GM12891 (cell line): Measurements from ENCODE around the gene SLC29A4.

ENCODE experiments used
- POLR2AphosphoS5 ChIP-seq: IDR thresholded peaks from 2 replicates; pipeline ENCODE4 v1.6.1; 2011; ENCODE audit warnings: low read depth, low read length, control low read depth
- POU2F2 ChIP-seq: IDR thresholded peaks from 2 replicates; pipeline ENCODE4 v1.6.1; 2011; ENCODE audit warnings: low read depth, mild to moderate bottlenecking, control low read depth, low read length, moderate library complexity
- TAF1 ChIP-seq: IDR thresholded peaks from 2 replicates; pipeline ENCODE4 v1.6.1; 2011; ENCODE audit warnings: low read depth, low read length, control low read depth

DNA sequence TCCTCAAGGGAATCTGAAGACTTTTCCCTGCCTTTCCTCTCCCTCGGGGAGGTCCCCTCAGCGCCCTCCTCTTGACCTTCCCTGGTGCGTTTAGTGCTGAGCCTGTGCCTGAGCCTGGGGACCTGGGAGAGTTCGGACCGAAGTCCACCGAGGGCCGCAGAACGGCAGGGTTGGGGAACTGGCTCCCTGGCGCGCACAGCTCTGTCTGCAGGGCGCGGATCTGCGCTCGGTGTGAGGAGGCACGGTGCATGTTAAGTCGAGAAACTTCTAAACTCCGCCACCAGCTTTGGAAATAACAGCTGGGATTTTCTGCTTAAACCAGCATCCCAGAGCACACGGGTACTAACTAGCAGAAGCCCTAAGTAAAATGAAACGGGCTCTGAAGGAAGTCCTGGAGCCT, 44.2 kb upstream of the SLC29A4 start:
- TF ChIP-seq POLR2AphosphoS5: no peak
- TF ChIP-seq POU2F2: no peak
- TF ChIP-seq TAF1: no peak
